ENCODE measurements around the gene E2F2.

Gene E2F2

GRCh38 chr1:23529146-23530086, 1.6 kb downstream of the E2F2 start:
- Histone ChIP-seq H3K79me2 (ENCODE audit: insufficient read depth, low read length) (peaks cover 58% of the 10 kb centered on the region), H3K4me3 (ENCODE audit: insufficient read depth, low read length, poor library complexity, severe bottlenecking) (peak overlapping the region; percentile 76), H3K9me2 (replicated peaks; ENCODE audit: insufficient read depth, low read length) (no peaks in the 10 kb centered on the region), H3F3A (ENCODE audit: insufficient read depth) (peaks cover 52% of the 10 kb centered on the region), H2AFZ (ENCODE audit: low read depth, low read length, severe bottlenecking) (no peak overlapping the region), H3K27ac (ENCODE audit: low read depth, low read length) (peak overlapping the region; percentile 94), H3K4me2 (ENCODE audit: low read depth, low read length, poor library complexity, severe bottlenecking) (peak overlapping the region; percentile 96), H3K9me3 (ENCODE audit: insufficient read depth, low read length) (no peaks in the 10 kb centered on the region), H3K36me3 (ENCODE audit: low read length) (peaks cover under 1% of the 10 kb centered on the region; the same call in 1 of the 2 replicates), H3K27me3 (ENCODE audit: low read length) (no peaks in the 10 kb centered on the region), H4K20me1 (ENCODE audit: low read depth, low read length) (peaks cover under 1% of the 10 kb centered on the region; the same call in 1 of the 2 replicates), H3K9ac (ENCODE audit: low read length) (peak overlapping the region; percentile 96)
- TF ChIP-seq EZH2phosphoT487 (conservative IDR thresholded peaks at IDR 0.05; ENCODE audit: low read length) (no peak), CTCF (IDR thresholded peaks at IDR 0.05; ENCODE audit: insufficient read depth, low read length, poor library complexity, severe bottlenecking) (no peak)

- no peak overlapping the region for H2AFZ ChIP-seq (ENCODE audit: low read depth, low read length, severe bottlenecking)
Measured at GRCh38 chr1:23528250-23528978, 2.6 kb downstream of the E2F2 start.

GRCh38 chr1:23527900-23528249, 3.2 kb downstream of the E2F2 start:
- H3K4me3 ChIP-seq (ENCODE audit: insufficient read depth, low read length, poor library complexity, severe bottlenecking): peak overlapping the region; percentile 76

More at GRCh38 chr1:23528250-23528978, 2.6 kb downstream of the E2F2 start:
- peaks cover 68% of the 10 kb centered on the region for H3K79me2 ChIP-seq (ENCODE audit: insufficient read depth, low read length)
- peaks cover 6% of the 10 kb centered on the region for H3K36me3 ChIP-seq (ENCODE audit: low read length)
- peak overlapping the region; percentile 96 for H3K4me2 ChIP-seq (ENCODE audit: low read depth, low read length, poor library complexity, severe bottlenecking)
- H3F3A ChIP-seq (ENCODE audit: insufficient read depth): peaks cover 53% of the 10 kb centered on the region
- H4K20me1 ChIP-seq (ENCODE audit: low read depth, low read length): peaks cover 6% of the 10 kb centered on the region; the same call in 1 of the 2 replicates
- H3K4me3 ChIP-seq (ENCODE audit: insufficient read depth, low read length, poor library complexity, severe bottlenecking): peak overlapping the region; percentile 76
- no peaks in the 10 kb centered on the region for H3K27me3 ChIP-seq (ENCODE audit: low read length)
- H3K9me2 ChIP-seq (replicated peaks; ENCODE audit: insufficient read depth, low read length): no peaks in the 10 kb centered on the region
- peak overlapping the region; percentile 96 for H3K9ac ChIP-seq (ENCODE audit: low read length)
- H3K27ac ChIP-seq (ENCODE audit: low read depth, low read length): peak overlapping the region; percentile 94
- no peak for TF ChIP-seq CTCF (IDR thresholded peaks at IDR 0.05; ENCODE audit: insufficient read depth, low read length, poor library complexity, severe bottlenecking)
- H3K9me3 ChIP-seq (ENCODE audit: insufficient read depth, low read length): no peaks in the 10 kb centered on the region

More at GRCh38 chr1:23527900-23528249, 3.2 kb downstream of the E2F2 start:
- H3K36me3 ChIP-seq (ENCODE audit: low read length): peaks cover 6% of the 10 kb centered on the region
- peaks cover 6% of the 10 kb centered on the region; the same call in 1 of the 2 replicates for H4K20me1 ChIP-seq (ENCODE audit: low read depth, low read length)
- H3K4me2 ChIP-seq (ENCODE audit: low read depth, low read length, poor library complexity, severe bottlenecking): peak overlapping the region; percentile 96
- H3K27me3 ChIP-seq (ENCODE audit: low read length): no peaks in the 10 kb centered on the region
- peak overlapping the region; percentile 94 for H3K27ac ChIP-seq (ENCODE audit: low read depth, low read length)
- H3K9ac ChIP-seq (ENCODE audit: low read length): peak overlapping the region; percentile 96
- H3K79me2 ChIP-seq (ENCODE audit: insufficient read depth, low read length): peaks cover 71% of the 10 kb centered on the region
- peaks cover 54% of the 10 kb centered on the region for H3F3A ChIP-seq (ENCODE audit: insufficient read depth)
- no peak overlapping the region for H2AFZ ChIP-seq (ENCODE audit: low read depth, low read length, severe bottlenecking)
- H3K9me3 ChIP-seq (ENCODE audit: insufficient read depth, low read length): no peaks in the 10 kb centered on the region
- H3K9me2 ChIP-seq (replicated peaks; ENCODE audit: insufficient read depth, low read length): no peaks in the 10 kb centered on the region
- TF ChIP-seq CTCF (IDR thresholded peaks at IDR 0.05; ENCODE audit: insufficient read depth, low read length, poor library complexity, severe bottlenecking): no peak
- no peak for TF ChIP-seq EZH2phosphoT487 (conservative IDR thresholded peaks at IDR 0.05; ENCODE audit: low read length)

Measured in SU-DHL-6 (cell line).